GM12878 (cell line): ENCODE data around the gene ZDHHC14. TPM values are rescaled to one million over a fixed set of nuclear protein-coding genes. Genes with fewer than 3 reads are reported as not detected.

Experiments
- microRNA-seq: library from miRNA; unstranded; fragments of <30 nt; microRNA quantifications from one replicate; pipeline ENCODE4, GENCODE V29; 2018
- polyA plus RNA-seq, 11 experiments: library from polyadenylated mRNA; depleted of rRNA in 4 of 11; unstranded in 6 of 11; stranded (reverse) in 5 of 11; fragments of >200 nt; fragmentation: Nextera tagmentation in 4 of 11; fragmentation: Illumina TruSeq in 1 of 11; extraction: Ambion mirVana in 4 of 11; extraction: Trizol in 1 of 11; gene quantifications; 1 replicate in 1 of 11; 2 replicates in 10 of 11; pipeline versions ENCODE4 v1.2.1 to v1.2.3, GENCODE V29; 2011 to 2016; ENCODE audit warnings: inconsistent platforms in 2 of 11, missing spikeins in 2 of 11, low read depth in 1 of 11
- small RNA-seq: library from RNA; depleted of rRNA; stranded (forward); fragments of <200 nt; gene quantifications from one replicate; pipeline ENCODE3, GENCODE V24; 2014
- total RNA-seq, 4 experiments: library from RNA; depleted of rRNA in 3 of 4; stranded (reverse); fragments of >200 nt in 3 of 4; fragmentation: Illumina TruSeq in 1 of 4; extraction: Trizol in 1 of 4; gene quantifications; 2 replicates each; pipeline versions ENCODE4 v1.2.1 to v1.2.3, GENCODE V29; 2013 to 2021

The ZDHHC14 gene
- total and polyA plus RNA-seq, 10 of the 15 experiments (the other 5 are each of a cell fraction or from before 2014, with no cell fraction given), result 0.15 to 16.0 (median 0.76) TPM; not detected in 1

Small RNAs within 50 kb of the gene (microRNA-seq; reads per million reads assigned to microRNA genes)
- not detected for gene MIR3692

Small RNAs within 50 kb of the gene (small RNA-seq; reads per million reads assigned to genes)
- gene MIR3692, result not detected

Other genes with a start within 250 kb of the ZDHHC14 start
- 3.2 and 3.6 TPM in 2 replicates for gene TMEM242, start 57.7 kb upstream of the ZDHHC14 start, total RNA-seq (2014; rRNA removed)
- 2.8 and 3.7 TPM in 2 replicates for gene TMEM242, start 57.7 kb upstream of the ZDHHC14 start, total RNA-seq (2014; rRNA removed; fragmentation: Illumina TruSeq; extraction: Trizol)
- gene TMEM242, start 57.7 kb upstream of the ZDHHC14 start, total RNA-seq (2021), result 4.4 and 4.8 TPM in 2 replicates
- 9.8 and 11.6 TPM in 2 replicates for gene TMEM242, start 57.7 kb upstream of the ZDHHC14 start, polyA plus RNA-seq (2011; rRNA removed)
- 2.4 and 3.4 TPM in 2 replicates for gene TMEM242, start 57.7 kb upstream of the ZDHHC14 start, polyA plus RNA-seq (2014; fragmentation: Illumina TruSeq; extraction: Trizol)
- 1 to 10 TPM; 6.1 to 6.2 TPM for gene TMEM242, start 57.7 kb upstream of the ZDHHC14 start, polyA plus RNA-seq (2014; fragmentation: Nextera tagmentation; extraction: Ambion mirVana)
- gene TMEM242, start 57.7 kb upstream of the ZDHHC14 start, polyA plus RNA-seq (2014; rRNA removed), result 4.0 and 4.9 TPM in 2 replicates
- 1 to 10 TPM; 6.2 to 7.7 TPM for gene TMEM242, start 57.7 kb upstream of the ZDHHC14 start, polyA plus RNA-seq (2016; fragmentation: Nextera tagmentation; extraction: Ambion mirVana)